HepG2 (cell line): ENCODE data around the gene NEDD4L. TPM values are rescaled to one million over a fixed set of nuclear protein-coding genes. Genes with fewer than 3 reads are reported as not detected.
A peak's percentile ranks its signal among the peaks of the same experiment; 100 is the strongest.

Source experiments
- AHR ChIP-seq: IDR thresholded peaks from 2 replicates; pipeline ENCODE4 v1.6.1; 2018; ENCODE audit warnings: missing genetic modification reagents, missing compliant biosample characterization
- ATF7-NPFF ChIP-seq: sonication (generic); formaldehyde crosslinking; IDR thresholded peaks from 2 replicates; pipeline ENCODE4 v1.8.1; 2023; ENCODE audit warnings: mild to moderate bottlenecking, low read depth, missing genetic modification reagents, moderate library complexity
- BCL6 ChIP-seq: IDR thresholded peaks from 2 replicates; pipeline ENCODE4 v1.6.1; 2016; ENCODE audit warnings: missing genetic modification reagents, missing compliant biosample characterization
- CEBPG ChIP-seq: IDR thresholded peaks from 2 replicates; pipeline ENCODE4 v1.6.1; 2016
- ELF1 ChIP-seq: sonication (generic); formaldehyde crosslinking; IDR thresholded peaks from 2 replicates; pipeline ENCODE4 v1.4.0; 2020; ENCODE audit warnings: missing genetic modification reagents
- GRHL1 ChIP-seq: sonication (generic); formaldehyde crosslinking; conservative IDR thresholded peaks from 2 replicates; pipeline ENCODE4 v1.8.0; 2022; ENCODE audit warnings: missing genetic modification reagents
- GTF3A ChIP-seq: sonication (generic); formaldehyde crosslinking; conservative IDR thresholded peaks from 2 replicates; pipeline ENCODE4 v1.4.0; 2020; ENCODE audit warnings: mild to moderate bottlenecking, missing genetic modification reagents
- HIC2 ChIP-seq: sonication (generic); formaldehyde crosslinking; IDR thresholded peaks from 2 replicates; pipeline ENCODE4 v1.9.0; 2022; ENCODE audit warnings: low read depth, missing genetic modification reagents
- KDM4B ChIP-seq: sonication (generic); formaldehyde crosslinking; IDR thresholded peaks from 2 replicates; pipeline ENCODE4 v1.4.0; 2020; ENCODE audit warnings: missing genetic modification reagents
- MTA1 ChIP-seq: sonication (generic); formaldehyde crosslinking; IDR thresholded peaks from 2 replicates; pipeline ENCODE4 v1.4.0; 2020; ENCODE audit warnings: missing genetic modification reagents, mild to moderate bottlenecking, borderline replicate concordance
- PAF1 ChIP-seq: IDR thresholded peaks from 2 replicates; pipeline ENCODE4 v1.6.1; 2016; ENCODE audit warnings: missing genetic modification reagents, missing compliant biosample characterization
- PRDM4 ChIP-seq: sonication (generic); formaldehyde crosslinking; IDR thresholded peaks from 2 replicates; pipeline ENCODE4 v1.9.0; 2021; ENCODE audit warnings: missing genetic modification reagents, borderline replicate concordance
- THYN1 ChIP-seq: sonication (generic); formaldehyde crosslinking; IDR thresholded peaks from 2 replicates; pipeline ENCODE4 v1.8.1; 2023; ENCODE audit warnings: low read depth, mild to moderate bottlenecking, moderate library complexity, missing genetic modification reagents, borderline replicate concordance
- U2AF2 ChIP-seq: fragments of 200-400 bp; formaldehyde crosslinking; IDR thresholded peaks from 2 replicates; pipeline ENCODE4 v1.6.1; 2017; ENCODE audit warnings: low read depth, mild to moderate bottlenecking, low read length
- ZC3H4 ChIP-seq: sonication (generic); formaldehyde crosslinking; IDR thresholded peaks from 2 replicates; pipeline ENCODE4 v1.4.0; 2020; ENCODE audit warnings: missing genetic modification reagents, borderline replicate concordance
- ZEB1 ChIP-seq: IDR thresholded peaks from 2 replicates; pipeline ENCODE4 v1.6.1; 2012; ENCODE audit warnings: mild to moderate bottlenecking, low read depth, inconsistent platforms; ENCODE audit not compliant: insufficient replicate concordance
- ZNF24 ChIP-seq: fragments of 450-650 bp; IDR thresholded peaks from 2 replicates; pipeline ENCODE4 v1.6.1; 2017; ENCODE audit warnings: antibody characterized with exemption, mild to moderate bottlenecking
- ZNF350 ChIP-seq: sonication (generic); formaldehyde crosslinking; IDR thresholded peaks from 2 replicates; pipeline ENCODE4 v1.4.0; 2020; ENCODE audit warnings: mild to moderate bottlenecking, low read depth, missing genetic modification reagents, borderline replicate concordance
- ZNF550 ChIP-seq: sonication (generic); formaldehyde crosslinking; IDR thresholded peaks from 2 replicates; pipeline ENCODE4 v1.4.0; 2020; ENCODE audit warnings: mild to moderate bottlenecking, missing genetic modification reagents, borderline replicate concordance
- ZNF577 ChIP-seq: sonication (generic); formaldehyde crosslinking; IDR thresholded peaks from 2 replicates; pipeline ENCODE4 v1.4.0; 2020; ENCODE audit warnings: mild to moderate bottlenecking, low read depth, missing genetic modification reagents, borderline replicate concordance
- ZNF580 ChIP-seq: IDR thresholded peaks from 2 replicates; pipeline ENCODE4 v1.6.1; 2016; ENCODE audit warnings: low read depth, borderline replicate concordance
- ZNF639 ChIP-seq: conservative IDR thresholded peaks from 2 replicates; pipeline ENCODE4 v1.6.1; 2018; ENCODE audit warnings: missing genetic modification reagents
- polyA plus RNA-seq, 8 experiments: library from polyadenylated mRNA; depleted of rRNA in 3 of 8; stranded (reverse) in 7 of 8; unstranded in 1 of 8; fragments of >200 nt; fragmentation: Illumina TruSeq in 4 of 8; extraction: Trizol in 4 of 8; gene quantifications; 2 replicates each; pipeline versions ENCODE4 v1.2.1 to v1.2.3, GENCODE V29; 2011 to 2016; ENCODE audit warnings: low read depth in 4 of 8, missing spikeins in 1 of 8, mixed read lengths in 1 of 8; ENCODE audit not compliant: insufficient read depth in 1 of 8
- total RNA-seq, 5 experiments: library from RNA; depleted of rRNA; stranded (reverse); fragments of >200 nt; fragmentation: Illumina TruSeq; extraction: Trizol; gene quantifications; 2 replicates each; pipeline ENCODE4 v1.2.3, GENCODE V29; 2016; ENCODE audit warnings: low read depth in 1 of 5

The NEDD4L gene
- total and polyA plus RNA-seq, 2 of the 13 experiments (the other 11 are each of a cell fraction or from before 2014, with no cell fraction given) = 168 to 390 TPM

GRCh38 chr18:58416704-58417683, 373.0 kb downstream of the NEDD4L start (continued):
- TF ChIP-seq GRHL1 (CRISPR knock-in tag) = no peak
- 0 out of 2 replicates have a peak, but pooled peaks have one; percentile 32 for TF ChIP-seq ZC3H4 (CRISPR knock-in tag)
- no peak for TF ChIP-seq ZNF577
- TF ChIP-seq PAF1 (CRISPR knock-in tag) = no peak
- TF ChIP-seq HIC2 (CRISPR knock-in tag) = no peak
- TF ChIP-seq ZNF639 (CRISPR knock-in tag) = no peak
- peak; percentile 24; the same call in 1 of the 2 replicates for TF ChIP-seq ZNF350
- no peak for TF ChIP-seq MTA1
- TF ChIP-seq ZNF580 (CRISPR knock-in tag) = 0 out of 2 replicates have a peak, but pooled peaks have one; percentile 21
- TF ChIP-seq U2AF2 = no peak
- no peak for TF ChIP-seq BCL6 (CRISPR knock-in tag)
- TF ChIP-seq AHR (CRISPR knock-in tag) = no peak
- TF ChIP-seq KDM4B (CRISPR knock-in tag) = no peak
- TF ChIP-seq ZNF24 = no peak
- no peak for TF ChIP-seq ATF7-NPFF (CRISPR knock-in tag)
- no peak; the same call in 1 of the 2 replicates for TF ChIP-seq ZNF550
- no peak for TF ChIP-seq ELF1 (CRISPR knock-in tag)
- TF ChIP-seq PRDM4 = no peak
- no peak for TF ChIP-seq ZEB1
- TF ChIP-seq CEBPG (CRISPR knock-in tag) = no peak
- no peak for TF ChIP-seq GTF3A
- no peak for TF ChIP-seq THYN1 (CRISPR knock-in tag)
